Right lobe of liver (tissue), 6 donors: ENCODE results near the gene SAFB2. TPM values are rescaled to one million over a fixed set of nuclear protein-coding genes. Genes with fewer than 3 reads are reported as not detected.

Experiments used
- ATAC-seq, 4 donors: fragments of 200-7000 bp; cut with Tn5 transposase; one replicate each; pipeline ENCODE4 v1.9.1; 2020; ENCODE audit warnings: mild to moderate bottlenecking in 4 of 4, moderate library complexity in 4 of 4
- DNase-seq, 3 donors: peaks; one replicate each; pipeline ENCODE4 v3.0.0-alpha.2; 2020
- H3K27ac ChIP-seq, 3 donors: fragments of 200-600 bp; one replicate each; pipeline ENCODE4 v1.8.0; 2022
- H3K27me3 ChIP-seq, 2 donors: fragments of 200-600 bp; one replicate each; pipeline ENCODE4 v1.8.0; 2022
- H3K36me3 ChIP-seq, 4 donors: fragments of 200-600 bp; sonication (generic) in 1 of 4; one replicate each; pipeline versions ENCODE4 v1.5.1 to v1.8.0; 2017 to 2022; ENCODE audit warnings: control low read depth in 1 of 4
- H3K4me1 ChIP-seq, 4 donors: fragments of 200-600 bp; sonication (generic) in 1 of 4; one replicate each; pipeline versions ENCODE4 v1.5.1 to v1.8.0; 2017 to 2022; ENCODE audit warnings: control low read depth in 1 of 4
- H3K4me3 ChIP-seq, 3 donors: fragments of 200-600 bp; one replicate each; pipeline ENCODE4 v1.8.0; 2022
- H3K9me3 ChIP-seq, 4 donors: fragments of 200-600 bp; sonication (generic) in 1 of 4; one replicate each; pipeline versions ENCODE4 v1.5.1 to v1.8.0; 2017 to 2022; ENCODE audit warnings: control low read depth in 1 of 4
- CTCF ChIP-seq, 4 donors: fragments of 200-600 bp in 3 of 4; fragments of 450-650 bp in 1 of 4; IDR thresholded peaks; one replicate each; pipeline versions ENCODE4 v1.5.1 to v1.8.0; 2016 to 2022; ENCODE audit warnings: antibody characterized with exemption in 4 of 4, mild to moderate bottlenecking in 2 of 4
- POLR2A ChIP-seq: fragments of 450-650 bp; IDR thresholded peaks from one replicate; pipeline ENCODE4 v1.6.1; 2017; ENCODE audit warnings: antibody characterized with exemption, mild to moderate bottlenecking
- WGBS: methylation state at CpG from one replicate; pipeline ENCODE4 v1.1.6; 2018; ENCODE audit warnings: low coverage, low lambda C conversion rate; ENCODE audit not compliant: insufficient coverage; ENCODE audit errors: missing lambda C conversion rate; 5-methylcytosine and 5-hydroxymethylcytosine counted together
- intact Hi-C, 2 donors: fragments of 100-400 bp; cut with DNase I; formaldehyde crosslinking; loops; one replicate each; pipeline versions ENCODE4 v1.11.2 to v1.14.1; 2022
- total RNA-seq, 6 experiments: library from RNA; depleted of rRNA in 2 of 6; stranded (reverse); fragments of >200 nt in 2 of 6; fragmentation: NEBNext Ultra II Directional in 3 of 6; extraction: Animal tissue kit (Norgen Biotek cat#: 25700) in 3 of 6; gene quantifications; one replicate each; pipeline versions ENCODE4 v1.1.0 to v1.2.4, GENCODE V29; 2016 to 2023
- donor health status: DM: no; HTN: yes; CAD: no.
- donor health status: DM: no; HTN: no; CAD: no.
- donor health status: DM: no; HTN: no; CAD: no.
- donor health status: DM: no; HTN: yes; CAD: no.
- donor health status: DM: no; HTN: yes; CAD: no.

The SAFB2 gene
- total RNA-seq, 6 experiments from 2014 or later = 16.9 to 48.9 (median 41.7) TPM

GRCh38 chr19:5655412-5655811 is 32.8 kb upstream of the SAFB2 start:
- WGBS = 97% methylated on average over 5 of the region's 5 CpGs
- no peak for TF ChIP-seq POLR2A
- TF ChIP-seq CTCF (IDR thresholded peaks at IDR 0.05) = no peak
- intact Hi-C loops = no loop called here
- no peak for ATAC-seq
- H3K27me3 ChIP-seq = no peaks in the 10 kb centered on the region
- H3K27ac ChIP-seq = no peak overlapping the region
- H3K9me3 ChIP-seq = no peaks in the 10 kb centered on the region
- H3K36me3 ChIP-seq = peaks cover 3 to 96% (median 52%) of the 10 kb centered on the region in 4 donors
- no peak for DNase-seq
- no peaks in the 10 kb centered on the region for H3K4me1 ChIP-seq
- no peak overlapping the region for H3K4me3 ChIP-seq

- Histone ChIP-seq H3K9me3 (no peaks in the 10 kb centered on the region), H3K27me3 (no peaks in the 10 kb centered on the region), H3K4me3 (no peak overlapping the region), H3K36me3 (peaks cover 8 to 98% (median 53%) of the 10 kb centered on the region in 4 donors), H3K27ac (no peak overlapping the region), H3K4me1 (no peaks in the 10 kb centered on the region)
- no peak for TF ChIP-seq POLR2A
- TF ChIP-seq CTCF (IDR thresholded peaks at IDR 0.05) = no peak
- ATAC-seq (no peak), DNase-seq (no peak)
- 84% methylated on average over 5 of the region's 5 CpGs for whole genome bisulfite sequencing
- intact Hi-C loops = no loop called here
Measured at GRCh38 chr19:5654931-5655330, 32.4 kb upstream of the SAFB2 start.

GRCh38 chr19:5652261-5652660 is 29.7 kb upstream of the SAFB2 start:
- Histone ChIP-seq H3K36me3 (peaks cover 11 to 85% (median 50%) of the 10 kb centered on the region in 4 donors), H3K27me3 (no peaks in the 10 kb centered on the region), H3K9me3 (no peaks in the 10 kb centered on the region), H3K4me3 (no peak overlapping the region), H3K27ac (no peak overlapping the region), H3K4me1 (peaks cover 0 to 13% (median 6%) of the 10 kb centered on the region in 4 donors)
- intact Hi-C loops = no loop called here
- no peak for TF ChIP-seq CTCF (IDR thresholded peaks at IDR 0.05)
- TF ChIP-seq POLR2A = no peak
- WGBS = 92% methylated on average over 4 of the region's 10 CpGs
- DNase-seq (no peak), ATAC-seq (no peak)

GRCh38 chr19:5651361-5651760 is 28.8 kb upstream of the SAFB2 start:
- Histone ChIP-seq H3K36me3 (peaks cover 11 to 83% (median 47%) of the 10 kb centered on the region in 4 donors), H3K27ac (no peak overlapping the region), H3K4me1 (peaks cover 0 to 18% (median 6%) of the 10 kb centered on the region in 4 donors), H3K27me3 (no peaks in the 10 kb centered on the region), H3K4me3 (no peak overlapping the region), H3K9me3 (no peaks in the 10 kb centered on the region)
- intact Hi-C loops = no loop called here
- WGBS = no CpG with 5 or more reads among the region's 5 CpGs
- DNase-seq (no peak), ATAC-seq (no peak)
- TF ChIP-seq POLR2A (no peak), CTCF (IDR thresholded peaks at IDR 0.05) (no peak)

GRCh38 chr19:5648464-5648863 is 25.9 kb upstream of the SAFB2 start:
- H3K4me1 ChIP-seq = peaks cover 0 to 19% (median 6%) of the 10 kb centered on the region in 4 donors
- H3K4me3 ChIP-seq = no peak overlapping the region
- ATAC-seq (peak; percentile 46 to 80 (median 70)), DNase-seq (no peak)
- H3K9me3 ChIP-seq = no peaks in the 10 kb centered on the region
- H3K27me3 ChIP-seq = no peaks in the 10 kb centered on the region
- H3K36me3 ChIP-seq = peaks cover 11 to 83% (median 35%) of the 10 kb centered on the region in 4 donors
- TF ChIP-seq POLR2A (no peak), CTCF (IDR thresholded peaks at IDR 0.05) (no peak)
- 39% methylated on average over 4 of the region's 11 CpGs for WGBS
- intact Hi-C loops = no loop called here
- peak overlapping the region in 1 of 3 donors; percentile 52 for H3K27ac ChIP-seq
